ENCODE results near the gene TTLL11. TPM values are rescaled to one million over a fixed set of nuclear protein-coding genes. Genes with fewer than 3 reads are reported as not detected.

Gene TTLL11
- total RNA-seq, 2 donors from 2014 or later: 6.2 to 7.7 TPM

- no peak overlapping the region for H3K4me3 Mint-ChIP-seq
- H3K4me1 Mint-ChIP-seq (ENCODE audit: low read depth in 2 of 2): no peaks in the 10 kb centered on the region
Measured at GRCh38 chr9:121950441-121950840, 142.7 kb downstream of the TTLL11 start.

GRCh38 chr9:121949766-121950165, 143.3 kb downstream of the TTLL11 start:
- H3K27ac Mint-ChIP-seq: no peak overlapping the region
- no peak overlapping the region for H3K4me3 Mint-ChIP-seq
- no peak for ATAC-seq
- H3K9me3 Mint-ChIP-seq: no peaks in the 10 kb centered on the region
- no peaks in the 10 kb centered on the region for H3K4me1 Mint-ChIP-seq (ENCODE audit: low read depth in 2 of 2)
- no peak for DNase-seq (ENCODE audit: low spot score)
- H3K27me3 Mint-ChIP-seq: no peaks in the 10 kb centered on the region
- H3K36me3 Mint-ChIP-seq: no peaks in the 10 kb centered on the region

More at GRCh38 chr9:121950441-121950840, 142.7 kb downstream of the TTLL11 start:
- H3K36me3 Mint-ChIP-seq: no peaks in the 10 kb centered on the region
- no peak for ATAC-seq
- DNase-seq (ENCODE audit: low spot score): no peak
- no peaks in the 10 kb centered on the region for H3K9me3 Mint-ChIP-seq
- no peak overlapping the region for H3K27ac Mint-ChIP-seq
- H3K27me3 Mint-ChIP-seq: no peaks in the 10 kb centered on the region

- no peaks in the 10 kb centered on the region for H3K4me1 Mint-ChIP-seq (ENCODE audit: low read depth in 2 of 2)
- no peaks in the 10 kb centered on the region for H3K36me3 Mint-ChIP-seq
- no peaks in the 10 kb centered on the region for H3K27me3 Mint-ChIP-seq
- ATAC-seq: no peak
- H3K4me3 Mint-ChIP-seq: no peak overlapping the region
- no peaks in the 10 kb centered on the region for H3K9me3 Mint-ChIP-seq
- H3K27ac Mint-ChIP-seq: no peak overlapping the region
- no peak for DNase-seq (ENCODE audit: low spot score)
Measured at GRCh38 chr9:121949364-121949763, 143.7 kb downstream of the TTLL11 start.

- ATAC-seq (no peak), DNase-seq (ENCODE audit: low spot score) (no peak)
- Mint-ChIP-seq H3K4me3 (no peak overlapping the region), H3K4me1 (ENCODE audit: low read depth in 2 of 2) (no peaks in the 10 kb centered on the region), H3K9me3 (no peaks in the 10 kb centered on the region), H3K27ac (no peak overlapping the region), H3K36me3 (no peaks in the 10 kb centered on the region), H3K27me3 (no peaks in the 10 kb centered on the region)
Measured at GRCh38 chr9:121947775-121948174, 145.3 kb downstream of the TTLL11 start.

- H3K36me3 Mint-ChIP-seq: no peaks in the 10 kb centered on the region
- no peaks in the 10 kb centered on the region for H3K4me1 Mint-ChIP-seq (ENCODE audit: low read depth in 2 of 2)
- ATAC-seq: no peak
- H3K27me3 Mint-ChIP-seq: no peaks in the 10 kb centered on the region
- no peak overlapping the region for H3K27ac Mint-ChIP-seq
- no peak for DNase-seq (ENCODE audit: low spot score)
- H3K4me3 Mint-ChIP-seq: no peak overlapping the region
- no peaks in the 10 kb centered on the region for H3K9me3 Mint-ChIP-seq
Measured at GRCh38 chr9:121946465-121946864, 146.6 kb downstream of the TTLL11 start.

- Mint-ChIP-seq H3K36me3 (no peaks in the 10 kb centered on the region), H3K27ac (no peak overlapping the region), H3K4me1 (ENCODE audit: low read depth in 2 of 2) (no peaks in the 10 kb centered on the region), H3K4me3 (no peak overlapping the region), H3K9me3 (no peaks in the 10 kb centered on the region), H3K27me3 (no peaks in the 10 kb centered on the region)
- no peak for DNase-seq (ENCODE audit: low spot score)
- ATAC-seq: no peak
Measured at GRCh38 chr9:121945849-121946248, 147.3 kb downstream of the TTLL11 start.

- no peak overlapping the region for H3K4me3 Mint-ChIP-seq
- no peaks in the 10 kb centered on the region for H3K9me3 Mint-ChIP-seq
- no peak for DNase-seq (ENCODE audit: low spot score)
- no peaks in the 10 kb centered on the region for H3K4me1 Mint-ChIP-seq (ENCODE audit: low read depth in 2 of 2)
- H3K27ac Mint-ChIP-seq: no peak overlapping the region
- H3K27me3 Mint-ChIP-seq: no peaks in the 10 kb centered on the region
- no peak for ATAC-seq
- no peaks in the 10 kb centered on the region for H3K36me3 Mint-ChIP-seq
Measured at GRCh38 chr9:121945281-121945680, 147.8 kb downstream of the TTLL11 start.

- no peak for ATAC-seq
- no peaks in the 10 kb centered on the region for H3K9me3 Mint-ChIP-seq
- no peak overlapping the region for H3K4me3 Mint-ChIP-seq
- H3K36me3 Mint-ChIP-seq: no peaks in the 10 kb centered on the region
- H3K27me3 Mint-ChIP-seq: no peaks in the 10 kb centered on the region
- no peak for DNase-seq (ENCODE audit: low spot score)
- no peak overlapping the region for H3K27ac Mint-ChIP-seq
- no peaks in the 10 kb centered on the region for H3K4me1 Mint-ChIP-seq (ENCODE audit: low read depth in 2 of 2)
Measured at GRCh38 chr9:121944711-121945191, 148.4 kb downstream of the TTLL11 start.

- no peak for ATAC-seq
- no peaks in the 10 kb centered on the region for H3K4me1 Mint-ChIP-seq (ENCODE audit: low read depth in 2 of 2)
- DNase-seq (ENCODE audit: low spot score): no peak
- no peaks in the 10 kb centered on the region for H3K9me3 Mint-ChIP-seq
- H3K27ac Mint-ChIP-seq: no peak overlapping the region
- H3K27me3 Mint-ChIP-seq: no peaks in the 10 kb centered on the region
- H3K36me3 Mint-ChIP-seq: no peaks in the 10 kb centered on the region
- no peak overlapping the region for H3K4me3 Mint-ChIP-seq
Measured at GRCh38 chr9:121943463-121943862, 149.6 kb downstream of the TTLL11 start.

GRCh38 chr9:121942866-121943382, 150.2 kb downstream of the TTLL11 start:
- Mint-ChIP-seq H3K4me3 (no peak overlapping the region), H3K9me3 (no peaks in the 10 kb centered on the region), H3K27me3 (no peaks in the 10 kb centered on the region), H3K27ac (no peak overlapping the region), H3K36me3 (no peaks in the 10 kb centered on the region), H3K4me1 (ENCODE audit: low read depth in 2 of 2) (no peaks in the 10 kb centered on the region)
- ATAC-seq (no peak), DNase-seq (ENCODE audit: low spot score) (no peak)

GRCh38 chr9:121942313-121942712, 150.8 kb downstream of the TTLL11 start:
- no peak for DNase-seq (ENCODE audit: low spot score)
- Mint-ChIP-seq H3K4me3 (no peak overlapping the region), H3K27me3 (no peaks in the 10 kb centered on the region), H3K27ac (no peak overlapping the region), H3K4me1 (ENCODE audit: low read depth in 2 of 2) (no peaks in the 10 kb centered on the region), H3K36me3 (no peaks in the 10 kb centered on the region), H3K9me3 (no peaks in the 10 kb centered on the region)
- no peak for ATAC-seq

GRCh38 chr9:121939643-121940042, 153.5 kb downstream of the TTLL11 start:
- Mint-ChIP-seq H3K27ac (no peak overlapping the region), H3K4me1 (ENCODE audit: low read depth in 2 of 2) (no peaks in the 10 kb centered on the region), H3K9me3 (no peaks in the 10 kb centered on the region), H3K27me3 (no peaks in the 10 kb centered on the region), H3K4me3 (no peak overlapping the region), H3K36me3 (no peaks in the 10 kb centered on the region)
- DNase-seq (ENCODE audit: low spot score) (no peak), ATAC-seq (no peak)

GRCh38 chr9:121938621-121939020, 154.5 kb downstream of the TTLL11 start:
- no peak overlapping the region for H3K27ac Mint-ChIP-seq
- DNase-seq (ENCODE audit: low spot score): no peak
- no peaks in the 10 kb centered on the region for H3K4me1 Mint-ChIP-seq (ENCODE audit: low read depth in 2 of 2)
- no peaks in the 10 kb centered on the region for H3K27me3 Mint-ChIP-seq
- no peaks in the 10 kb centered on the region for H3K9me3 Mint-ChIP-seq
- no peak for ATAC-seq
- no peaks in the 10 kb centered on the region for H3K36me3 Mint-ChIP-seq
- H3K4me3 Mint-ChIP-seq: no peak overlapping the region

GRCh38 chr9:121937240-121937639, 155.9 kb downstream of the TTLL11 start:
- no peak for DNase-seq (ENCODE audit: low spot score)
- Mint-ChIP-seq H3K27me3 (no peaks in the 10 kb centered on the region), H3K27ac (no peak overlapping the region), H3K4me1 (ENCODE audit: low read depth in 2 of 2) (no peaks in the 10 kb centered on the region), H3K9me3 (no peaks in the 10 kb centered on the region), H3K36me3 (no peaks in the 10 kb centered on the region), H3K4me3 (no peak overlapping the region)
- ATAC-seq: no peak

GRCh38 chr9:121935739-121936138, 157.4 kb downstream of the TTLL11 start:
- Mint-ChIP-seq H3K9me3 (no peaks in the 10 kb centered on the region), H3K27ac (no peak overlapping the region), H3K4me1 (ENCODE audit: low read depth in 2 of 2) (no peaks in the 10 kb centered on the region), H3K4me3 (no peak overlapping the region), H3K27me3 (no peaks in the 10 kb centered on the region), H3K36me3 (no peaks in the 10 kb centered on the region)
- DNase-seq (ENCODE audit: low spot score) (no peak), ATAC-seq (peak in 1 of 2 donors; percentile 28)

Measured in natural killer cell treated with Interleukin-12 subunit alpha and Interleukin-12 subunit beta and Interleukin-15 and Interleukin-18, amount 100 ng/mL, for 72 hours (primary cell).